Gastrocnemius medialis (tissue), 4 donors: ENCODE results near the gene ABHD17A. TPM values are rescaled to one million over a fixed set of nuclear protein-coding genes. Genes with fewer than 3 reads are reported as not detected.
A peak's percentile ranks its signal among the peaks of the same experiment; 100 is the strongest.

Experiments
- ATAC-seq, 2 donors: fragments of 150-250 bp; one replicate each; pipeline ENCODE4 v1.9.1; 2016
- DNase-seq, 2 donors: peaks; one replicate each; pipeline ENCODE4 v3.0.0-alpha.2; 2019
- H3K27ac ChIP-seq, 4 donors: fragments of 200-600 bp; sonication (generic); 1 replicate in 1 of 4; 2 replicates in 3 of 4; pipeline ENCODE4 v1.5.1; 2016 to 2018; ENCODE audit warnings: mild to moderate bottlenecking in 2 of 4, moderate library complexity in 1 of 4
- H3K27me3 ChIP-seq, 3 donors: fragments of 200-600 bp; sonication (generic) in 2 of 3; 1 replicate in 1 of 3; 2 replicates in 2 of 3; pipeline versions ENCODE4 v1.5.1 to v1.6.0; 2016 to 2019; ENCODE audit warnings: mild to moderate bottlenecking in 1 of 3, moderate library complexity in 1 of 3
- H3K36me3 ChIP-seq, 2 donors: fragments of 200-600 bp; sonication (generic) in 1 of 2; one replicate each; pipeline ENCODE4 v1.5.1; 2017 to 2018
- H3K4me1 ChIP-seq, 2 donors: fragments of 200-600 bp; sonication (generic) in 1 of 2; one replicate each; pipeline ENCODE4 v1.5.1; 2016 to 2017; ENCODE audit warnings: mild to moderate bottlenecking in 2 of 2
- H3K4me3 ChIP-seq, 4 donors: fragments of 200-600 bp; sonication (generic) in 3 of 4; 1 replicate in 1 of 4; 2 replicates in 3 of 4; pipeline ENCODE4 v1.5.1; 2016 to 2019; ENCODE audit warnings: mild to moderate bottlenecking in 2 of 4
- H3K9me3 ChIP-seq, 3 donors: fragments of 200-600 bp; sonication (generic) in 2 of 3; 1 replicate in 1 of 3; 2 replicates in 2 of 3; pipeline ENCODE4 v1.5.1; 2016 to 2019
- POLR2A ChIP-seq, 2 donors: fragments of 450-650 bp; IDR thresholded peaks; one replicate each; pipeline ENCODE4 v1.6.1; 2017; ENCODE audit warnings: antibody characterized with exemption in 2 of 2, mild to moderate bottlenecking in 2 of 2, moderate library complexity in 2 of 2
- in situ Hi-C, 4 donors: fragments of 200-750 bp; cut with MboI; loops; one replicate each; pipeline versions ENCODE4 v1.15.0 to v1.8.0; 2017; ENCODE audit warnings: low sequenced_read_pairs in 4 of 4
- intact Hi-C: fragments of 100-400 bp; cut with DNase I; formaldehyde crosslinking; loops from one replicate; pipeline ENCODE4 v1.15.1; 2023; ENCODE audit warnings: low total_unique reads
- total RNA-seq, 4 donors: library from RNA; depleted of rRNA; stranded (reverse); fragments of >200 nt; gene quantifications; one replicate each; pipeline versions ENCODE4 v1.1.0 to v1.2.3, GENCODE V29; 2016
- TF ChIP-seq, protein P1 (sequence below), 5 experiments: fragments of 450-650 bp in 3 of 5; fragments of 200-600 bp in 2 of 5; sonication (generic) in 2 of 5; IDR thresholded peaks in 4 of 5; conservative IDR thresholded peaks in 1 of 5; 1 replicate in 4 of 5; 2 replicates in 1 of 5; pipeline ENCODE4 v1.5.1; 2016 to 2019; ENCODE audit warnings: antibody characterized with exemption in 5 of 5, mild to moderate bottlenecking in 3 of 5, moderate library complexity in 3 of 5

The ABHD17A gene
- total RNA-seq, 4 donors from 2014 or later, result 49.4 to 87.7 (median 70.8) TPM

- no peaks in the 10 kb centered on the region for H3K27me3 ChIP-seq
- H3K27ac ChIP-seq, result peak overlapping the region; percentile 85 to 91 (median 88)
- ATAC-seq, result no peak
- H3K4me3 ChIP-seq, result peak overlapping the region in 3 of 4 donors; percentile 18 to 76 (median 65)
- intact Hi-C loops, result loop anchor here (1.0 kb wide), 1 partner anchor 40 kb away; no protein-coding TSS in a partner anchor
- no peaks in the 10 kb centered on the region for H3K9me3 ChIP-seq
- DNase-seq, result no peak
- in situ Hi-C loops, result no loop called here
- H3K36me3 ChIP-seq, result no peaks in the 10 kb centered on the region
- peaks cover 4 to 15% of the 10 kb centered on the region in 2 donors for H3K4me1 ChIP-seq
- no peak for TF ChIP-seq POLR2A (IDR thresholded peaks at IDR 0.05)
- TF ChIP-seq, protein P1, sequence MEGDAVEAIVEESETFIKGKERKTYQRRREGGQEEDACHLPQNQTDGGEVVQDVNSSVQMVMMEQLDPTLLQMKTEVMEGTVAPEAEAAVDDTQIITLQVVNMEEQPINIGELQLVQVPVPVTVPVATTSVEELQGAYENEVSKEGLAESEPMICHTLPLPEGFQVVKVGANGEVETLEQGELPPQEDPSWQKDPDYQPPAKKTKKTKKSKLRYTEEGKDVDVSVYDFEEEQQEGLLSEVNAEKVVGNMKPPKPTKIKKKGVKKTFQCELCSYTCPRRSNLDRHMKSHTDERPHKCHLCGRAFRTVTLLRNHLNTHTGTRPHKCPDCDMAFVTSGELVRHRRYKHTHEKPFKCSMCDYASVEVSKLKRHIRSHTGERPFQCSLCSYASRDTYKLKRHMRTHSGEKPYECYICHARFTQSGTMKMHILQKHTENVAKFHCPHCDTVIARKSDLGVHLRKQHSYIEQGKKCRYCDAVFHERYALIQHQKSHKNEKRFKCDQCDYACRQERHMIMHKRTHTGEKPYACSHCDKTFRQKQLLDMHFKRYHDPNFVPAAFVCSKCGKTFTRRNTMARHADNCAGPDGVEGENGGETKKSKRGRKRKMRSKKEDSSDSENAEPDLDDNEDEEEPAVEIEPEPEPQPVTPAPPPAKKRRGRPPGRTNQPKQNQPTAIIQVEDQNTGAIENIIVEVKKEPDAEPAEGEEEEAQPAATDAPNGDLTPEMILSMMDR (IDR thresholded peaks at IDR 0.05 in 4 of 5, conservative IDR thresholded peaks at IDR 0.05 in 1 of 5), result no peak
Observed at GRCh38 chr19:1904860-1905109, 19.5 kb upstream of the ABHD17A start.

DNA sequence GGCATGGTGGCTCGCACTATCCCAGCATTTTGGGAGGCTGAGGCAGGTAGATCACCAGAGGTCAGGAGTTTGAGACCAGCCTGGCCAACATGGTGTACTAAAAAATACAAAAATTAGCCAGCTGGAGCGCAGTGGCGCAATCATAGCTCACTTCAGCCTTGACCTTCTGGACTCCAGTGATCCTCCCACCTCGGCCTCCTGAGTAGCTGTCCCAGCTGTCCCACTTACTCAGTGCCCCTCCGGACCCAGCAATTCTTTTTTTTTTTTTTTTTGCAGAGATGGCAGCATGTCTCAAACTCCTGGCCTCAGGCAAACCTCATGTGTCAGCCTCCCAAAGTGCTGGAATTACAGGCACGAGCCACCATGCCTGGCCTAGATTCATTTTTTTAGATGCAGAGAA lies 17.6 kb upstream of the ABHD17A start:
- DNase-seq (no peak), ATAC-seq (no peak)
- H3K36me3 ChIP-seq, result no peaks in the 10 kb centered on the region
- intact Hi-C loops, result no loop called here
- in situ Hi-C loops, result no loop called here
- TF ChIP-seq POLR2A (IDR thresholded peaks at IDR 0.05), result no peak
- TF ChIP-seq, protein P1 (IDR thresholded peaks at IDR 0.05 in 4 of 5, conservative IDR thresholded peaks at IDR 0.05 in 1 of 5), result no peak
- no peaks in the 10 kb centered on the region for H3K9me3 ChIP-seq
- no peak overlapping the region for H3K4me3 ChIP-seq
- H3K4me1 ChIP-seq, result peaks cover 4 to 7% of the 10 kb centered on the region in 2 donors
- H3K27me3 ChIP-seq, result no peaks in the 10 kb centered on the region
- H3K27ac ChIP-seq, result no peak overlapping the region

- no peaks in the 10 kb centered on the region for H3K9me3 ChIP-seq
- peak; percentile 38 to 42 for DNase-seq
- ATAC-seq, result no peak
- peak overlapping the region in 1 of 4 donors; percentile 31 for H3K27ac ChIP-seq
- peaks cover 4 to 7% of the 10 kb centered on the region in 2 donors for H3K4me1 ChIP-seq
- TF ChIP-seq POLR2A (IDR thresholded peaks at IDR 0.05), result peak in 1 of 2 donors; percentile 24
- TF ChIP-seq, protein P1 (IDR thresholded peaks at IDR 0.05 in 4 of 5, conservative IDR thresholded peaks at IDR 0.05 in 1 of 5), result no peak
- intact Hi-C loops (no loop called here), in situ Hi-C loops (no loop called here)
- H3K4me3 ChIP-seq, result no peak overlapping the region
- no peaks in the 10 kb centered on the region for H3K36me3 ChIP-seq
- no peaks in the 10 kb centered on the region for H3K27me3 ChIP-seq
Observed at GRCh38 chr19:1901940-1902404, 16.7 kb upstream of the ABHD17A start.

GRCh38 chr19:1896508-1896907 lies 11.2 kb upstream of the ABHD17A start:
- H3K4me3 ChIP-seq, result no peak overlapping the region
- DNase-seq (no peak), ATAC-seq (no peak)
- H3K27me3 ChIP-seq, result no peaks in the 10 kb centered on the region
- no peak overlapping the region for H3K27ac ChIP-seq
- H3K9me3 ChIP-seq, result no peaks in the 10 kb centered on the region
- no peak for TF ChIP-seq POLR2A (IDR thresholded peaks at IDR 0.05)
- TF ChIP-seq, protein P1 (IDR thresholded peaks at IDR 0.05 in 4 of 5, conservative IDR thresholded peaks at IDR 0.05 in 1 of 5), result no peak
- in situ Hi-C loops, result no loop called here
- intact Hi-C loops, result no loop called here
- H3K36me3 ChIP-seq, result no peaks in the 10 kb centered on the region
- no peaks in the 10 kb centered on the region for H3K4me1 ChIP-seq

DNA sequence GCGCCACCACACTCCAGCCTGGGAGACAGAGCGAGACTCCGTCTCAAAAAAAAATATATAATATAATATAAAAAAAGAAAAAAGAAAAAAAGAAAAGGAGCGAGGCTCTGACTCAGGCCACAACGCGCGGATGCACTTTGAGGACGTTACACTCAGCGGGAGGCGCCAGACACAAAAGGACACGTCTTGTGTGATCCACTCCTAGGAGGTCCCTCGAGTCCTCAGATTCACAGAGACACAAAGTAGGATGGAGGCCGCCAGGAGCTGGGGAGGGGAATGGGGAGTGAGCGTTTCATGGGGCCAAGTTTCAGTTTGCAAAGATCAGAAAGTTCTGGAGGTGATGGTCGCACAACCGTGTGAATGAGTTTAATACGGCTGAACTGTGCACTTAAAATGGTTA lies 8.5 kb upstream of the ABHD17A start:
- H3K36me3 ChIP-seq, result no peaks in the 10 kb centered on the region
- DNase-seq, result no peak
- no peak for ATAC-seq
- no peaks in the 10 kb centered on the region for H3K9me3 ChIP-seq
- H3K27me3 ChIP-seq, result no peaks in the 10 kb centered on the region
- no peak overlapping the region for H3K4me3 ChIP-seq
- in situ Hi-C loops, result no loop called here
- no peak for TF ChIP-seq POLR2A (IDR thresholded peaks at IDR 0.05)
- TF ChIP-seq, protein P1 (IDR thresholded peaks at IDR 0.05 in 4 of 5, conservative IDR thresholded peaks at IDR 0.05 in 1 of 5), result no peak
- H3K4me1 ChIP-seq, result no peaks in the 10 kb centered on the region
- intact Hi-C loops, result no loop called here
- no peak overlapping the region for H3K27ac ChIP-seq
